HG02981 (cell line): ENCODE results near the gene TMEM115.

Source experiments
- ATAC-seq: cut with Tn5 transposase; IDR thresholded peaks from one replicate; pipeline ENCODE4 v1.9.1; 2021; ENCODE audit warnings: mild to moderate bottlenecking, moderate library complexity; ENCODE audit not compliant: unreplicated experiment

Gene TMEM115

GRCh38 chr3:50336452-50337174 is 22.7 kb downstream of the TMEM115 start:
- peak; percentile 26 for ATAC-seq

- no peak for ATAC-seq
These were observed 24.8 kb downstream of the TMEM115 start for GRCh38 chr3:50334339-50335075.

DNA sequence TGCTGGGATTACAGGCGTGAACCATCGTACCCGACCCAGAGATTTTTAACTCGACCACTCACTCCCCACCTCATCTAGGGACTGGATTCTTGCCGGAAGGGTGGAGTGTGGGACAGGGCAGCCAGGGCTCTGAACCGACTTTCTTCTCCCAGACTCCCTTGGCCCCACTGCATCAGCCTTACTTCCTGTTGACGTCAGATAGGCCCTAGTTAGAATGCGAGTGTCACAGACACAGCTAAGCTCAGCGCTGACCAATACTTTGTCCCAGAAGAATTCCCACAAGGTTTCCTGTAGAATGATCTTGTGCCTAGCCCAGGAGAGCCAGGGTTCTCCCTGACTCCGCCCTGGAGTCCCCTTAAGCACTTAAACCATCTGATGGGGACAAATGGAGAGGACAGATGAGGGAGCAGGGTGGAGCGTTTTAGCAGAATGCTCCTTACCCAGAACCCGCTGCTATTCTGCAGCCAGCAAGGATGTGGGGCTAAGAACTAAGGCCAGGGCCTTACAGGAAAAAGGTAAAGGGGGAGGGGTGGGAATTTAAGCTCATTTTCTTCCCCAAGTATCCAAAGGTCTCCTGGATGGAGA is 25.5 kb downstream of the TMEM115 start:
- no peak for ATAC-seq

GRCh38 chr3:50331364-50331907 is 27.9 kb downstream of the TMEM115 start:
- no peak for ATAC-seq

GRCh38 chr3:50330330-50330729 is 29.0 kb downstream of the TMEM115 start:
- no peak for ATAC-seq

DNA sequence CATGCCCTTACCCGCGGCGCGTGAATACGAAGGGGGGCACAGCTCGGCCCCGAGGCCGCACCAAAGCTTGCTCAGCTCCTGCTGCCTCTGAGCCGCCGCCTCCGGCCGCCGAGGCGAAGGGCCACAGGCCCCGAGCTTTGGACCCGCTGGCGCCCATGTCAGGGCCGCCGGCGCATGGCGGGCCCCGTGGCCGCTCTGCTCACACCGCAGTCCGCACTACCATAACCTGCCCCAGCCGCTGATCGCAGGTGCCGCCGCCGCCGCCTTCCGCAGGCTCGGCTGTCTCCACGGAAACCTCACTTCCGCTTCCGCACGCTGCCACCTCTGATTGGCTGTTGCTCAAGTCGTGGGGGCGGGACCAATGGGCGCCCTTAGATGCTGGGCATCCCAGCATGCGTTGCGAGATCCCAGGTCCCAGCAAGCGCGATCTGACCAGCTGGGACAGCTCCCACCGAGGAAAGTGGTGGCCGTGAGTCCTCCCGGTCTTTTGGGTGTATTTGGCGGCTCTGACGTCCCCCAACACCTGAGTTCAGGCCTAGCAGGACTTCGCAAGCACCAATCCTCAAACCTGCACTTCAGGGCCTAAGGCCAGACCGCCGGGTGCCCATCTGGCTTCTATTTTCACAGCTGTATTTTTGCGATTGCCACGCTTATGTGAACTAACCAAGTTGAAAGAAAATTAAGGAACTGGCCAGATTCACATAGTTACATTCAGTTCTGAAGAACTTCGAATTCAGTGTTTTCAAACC is 31.2 kb downstream of the TMEM115 start, which contains the start of gene TUSC2:
Gene TUSC2, minus strand, starts transcription at position 281 of the 749 bp plus-strand sequence. Its CDS starts 124 bp downstream, at position 157.
- peak; percentile 79 for ATAC-seq

DNA sequence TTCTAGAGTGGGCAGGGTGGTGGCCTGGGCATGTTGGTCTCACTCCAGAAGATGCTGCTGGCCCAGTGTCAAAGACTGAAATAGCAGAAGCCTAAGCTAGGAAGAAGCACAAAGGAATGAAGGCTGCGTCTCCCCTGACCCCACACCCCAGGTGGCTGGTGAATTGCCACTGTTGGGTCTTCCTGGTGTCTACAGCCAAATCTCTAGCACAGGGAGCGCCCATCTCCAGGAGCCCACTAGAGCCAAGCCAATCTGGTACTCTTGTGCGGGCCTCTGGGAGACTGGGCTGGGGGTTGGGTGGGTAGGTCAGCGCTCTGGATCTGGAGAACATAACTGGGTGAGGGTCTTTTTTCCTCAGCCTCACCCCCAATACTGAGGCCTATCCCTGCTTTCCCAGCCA is 32.2 kb downstream of the TMEM115 start:
- ATAC-seq: no peak

DNA sequence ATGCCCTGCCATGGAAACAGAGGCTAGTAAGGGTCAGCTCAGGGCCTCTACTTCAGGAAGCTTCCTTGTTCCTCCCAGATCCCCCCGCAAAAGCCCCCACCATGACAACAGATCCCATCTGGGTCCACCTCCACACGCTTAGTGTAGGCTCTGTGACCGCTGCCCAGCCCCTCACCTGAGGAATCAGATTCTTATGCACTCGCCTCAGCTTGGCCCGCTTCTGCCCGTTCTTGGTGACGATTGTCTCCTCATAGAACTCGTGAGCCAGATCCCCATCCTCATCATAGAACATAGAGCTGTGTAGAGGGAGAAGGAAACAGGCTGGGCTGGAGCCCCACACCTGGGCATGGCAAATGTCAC is 33.2 kb downstream of the TMEM115 start:
- ATAC-seq: no peak

- ATAC-seq: no peak
These were observed 33.7 kb downstream of the TMEM115 start for GRCh38 chr3:50325497-50326181.

DNA sequence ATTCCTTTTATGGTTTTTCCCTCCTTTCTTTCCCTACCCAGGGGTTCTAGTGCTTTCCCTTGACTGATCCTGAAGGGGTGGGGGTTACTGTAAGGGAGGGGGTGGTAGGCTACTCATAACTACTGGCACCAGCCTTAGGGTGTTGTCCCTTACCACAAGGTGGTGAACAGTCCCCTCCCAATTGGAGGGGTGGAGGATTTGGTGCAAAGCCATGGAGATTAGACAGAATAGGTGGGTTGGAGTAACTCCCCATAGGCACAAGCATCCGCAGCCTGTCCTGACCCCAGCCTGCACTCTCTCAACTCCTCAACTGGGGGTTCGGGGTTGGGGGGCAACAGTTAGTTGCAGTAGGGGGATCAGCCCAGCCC is 34.2 kb downstream of the TMEM115 start:
- no peak for ATAC-seq

GRCh38 chr3:50324351-50325112 is 34.8 kb downstream of the TMEM115 start:
- ATAC-seq: no peak

GRCh38 chr3:50323614-50324199 is 35.6 kb downstream of the TMEM115 start:
- ATAC-seq: no peak

- no peak for ATAC-seq
These were observed 36.2 kb downstream of the TMEM115 start for GRCh38 chr3:50323092-50323600.

GRCh38 chr3:50322386-50323091 is 36.8 kb downstream of the TMEM115 start, which contains the start of gene HYAL2:
Gene HYAL2 (minus strand): TSS chr3:50322745. CDS start chr3:50320489, 2,256 bp downstream.
- ATAC-seq: no peak

- ATAC-seq: no peak
These were observed 37.3 kb downstream of the TMEM115 start for GRCh38 chr3:50322115-50322385.

DNA sequence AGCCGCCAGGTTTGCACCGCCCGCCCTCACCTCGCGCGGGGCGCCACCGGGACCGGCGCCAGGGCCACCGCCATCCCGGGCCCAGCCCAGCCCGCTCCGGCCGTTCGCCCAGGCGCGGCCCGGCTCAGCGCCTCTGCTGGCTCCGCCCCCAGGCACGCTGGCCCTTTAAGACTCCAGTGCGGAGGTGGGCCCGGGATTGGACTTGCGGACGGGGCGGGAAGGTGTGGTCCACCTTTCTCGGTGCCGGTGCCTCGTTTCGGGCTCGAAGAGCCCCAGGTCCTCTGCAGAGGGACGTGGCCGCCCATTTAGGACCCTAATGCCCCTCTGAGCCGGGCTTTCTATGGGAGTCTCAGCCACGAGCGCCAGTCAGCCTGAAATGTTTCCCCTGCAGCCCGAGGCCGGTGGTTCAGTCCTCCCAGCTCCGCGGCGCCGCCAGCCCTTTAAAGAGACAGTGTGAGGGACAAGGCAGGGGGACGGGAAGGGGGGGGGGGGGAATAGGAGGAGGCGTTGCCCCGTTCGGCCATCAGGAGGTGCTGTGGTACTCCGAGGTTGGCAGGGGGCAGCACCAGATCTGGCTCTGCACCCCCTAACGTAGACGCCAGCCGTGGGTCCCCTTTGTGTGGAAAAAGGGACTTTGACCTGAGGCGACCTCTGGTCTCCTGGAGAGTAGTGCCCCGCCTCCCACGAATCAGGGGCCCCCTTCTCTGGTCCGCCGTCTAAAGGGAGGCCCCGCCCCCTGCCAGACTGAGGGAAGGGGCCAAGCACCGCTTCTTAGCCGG is 37.8 kb downstream of the TMEM115 start:
- peak; percentile 78 for ATAC-seq

DNA sequence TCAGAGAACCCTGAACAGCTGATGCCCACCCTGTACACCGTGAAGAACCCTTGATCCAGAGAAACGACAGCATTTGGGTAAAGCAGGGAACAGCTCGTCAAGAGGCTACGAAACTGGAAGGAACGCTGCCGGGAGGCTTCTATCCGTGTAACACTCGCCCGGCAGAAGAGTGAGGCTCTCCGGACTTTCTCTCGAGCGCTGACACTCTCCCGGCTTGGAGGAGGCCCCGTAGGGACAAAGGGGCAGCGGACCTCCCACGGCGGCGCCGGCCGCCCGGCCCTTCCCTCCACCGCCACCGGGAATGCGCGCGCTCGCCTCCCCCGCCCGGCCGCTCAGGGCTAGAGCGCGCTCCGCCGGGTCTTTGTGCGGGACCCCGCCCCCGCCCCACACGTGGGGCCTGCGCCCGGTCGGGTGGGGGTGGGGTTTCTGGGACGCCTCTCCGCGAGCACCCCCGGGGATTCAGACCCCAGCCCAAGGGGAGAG is 38.4 kb downstream of the TMEM115 start:
- ATAC-seq: peak; percentile 36
